Parathyroid adenoma (tissue), 2 donors: Measurements from ENCODE around the gene UCN2.
"Not testable (repeated sequence)": the region's sequence is repeated elsewhere in the genome, so short reads cannot be mapped to it uniquely, and the experiment has no call there.

Source experiments
- H2AFZ ChIP-seq: fragments of 300-600 bp; sonication (generic); one replicate; pipeline ENCODE4 v1.7.0; 2017; ENCODE audit warnings: antibody characterized with exemption, mild to moderate bottlenecking
- H3K27ac ChIP-seq: fragments of 300-600 bp; sonication (generic); one replicate; pipeline ENCODE4 v1.7.0; 2017
- H3K27me3 ChIP-seq: fragments of 300-600 bp; sonication (generic); one replicate; pipeline ENCODE4 v1.7.0; 2017; ENCODE audit warnings: low read length; ENCODE audit not compliant: control insufficient read depth, insufficient read depth
- H3K36me3 ChIP-seq: fragments of 300-600 bp; sonication (generic); one replicate; pipeline ENCODE4 v1.7.0; 2017; ENCODE audit warnings: low read length; ENCODE audit not compliant: control insufficient read depth, insufficient read depth
- H3K4me1 ChIP-seq: fragments of 300-600 bp; sonication (generic); one replicate; pipeline ENCODE4 v1.7.0; 2017; ENCODE audit warnings: control low read depth
- H3K4me2 ChIP-seq: fragments of 300-600 bp; sonication (generic); one replicate; pipeline ENCODE4 v1.7.0; 2017; ENCODE audit warnings: low read length
- H3K4me3 ChIP-seq: fragments of 300-600 bp; sonication (generic); one replicate; pipeline ENCODE4 v1.7.0; 2017; ENCODE audit warnings: low read depth, low read length
- H3K79me2 ChIP-seq: fragments of 300-600 bp; sonication (generic); one replicate; pipeline ENCODE4 v1.7.0; 2017; ENCODE audit warnings: control low read depth
- H3K9ac ChIP-seq: fragments of 300-600 bp; sonication (generic); one replicate; pipeline ENCODE4 v1.7.0; 2017; ENCODE audit warnings: mild to moderate bottlenecking
- H3K9me3 ChIP-seq: fragments of 300-600 bp; sonication (generic); one replicate; pipeline ENCODE4 v1.7.0; 2017; ENCODE audit warnings: low read length; ENCODE audit not compliant: control insufficient read depth
- CTCF ChIP-seq: fragments of 300-600 bp; sonication (generic); IDR thresholded peaks from one replicate; pipeline ENCODE4 v1.7.0; 2017; ENCODE audit warnings: antibody characterized with exemption, mild to moderate bottlenecking
- donor health status: primary hyperparathyroidism.

UCN2 gene

GRCh38 chr3:48535578-48535977, 28.0 kb downstream of the UCN2 start:
- no peak overlapping the region for H3K4me2 ChIP-seq
- H3K27me3 ChIP-seq: no peaks in the 10 kb centered on the region
- no peaks in the 10 kb centered on the region for H3K4me1 ChIP-seq
- no peak overlapping the region for H3K4me3 ChIP-seq
- no peak overlapping the region for H2AFZ ChIP-seq
- no peaks in the 10 kb centered on the region for H3K79me2 ChIP-seq
- TF ChIP-seq CTCF: no peak
- no peaks in the 10 kb centered on the region for H3K9me3 ChIP-seq
- H3K9ac ChIP-seq: no peak overlapping the region
- H3K27ac ChIP-seq: no peak overlapping the region
- H3K36me3 ChIP-seq: no peaks in the 10 kb centered on the region

- H3K4me1 ChIP-seq: no peaks in the 10 kb centered on the region
- no peak overlapping the region for H2AFZ ChIP-seq
- TF ChIP-seq CTCF: no peak
- no peak overlapping the region for H3K27ac ChIP-seq
- no peaks in the 10 kb centered on the region for H3K79me2 ChIP-seq
- no peak overlapping the region for H3K4me2 ChIP-seq
- H3K36me3 ChIP-seq: no peaks in the 10 kb centered on the region
- no peaks in the 10 kb centered on the region for H3K9me3 ChIP-seq
- H3K27me3 ChIP-seq: no peaks in the 10 kb centered on the region
- H3K4me3 ChIP-seq: no peak overlapping the region
- H3K9ac ChIP-seq: no peak overlapping the region
Measured at GRCh38 chr3:48532977-48533337, 30.6 kb downstream of the UCN2 start.

- Histone ChIP-seq H3K27ac (no peak overlapping the region), H3K4me1 (no peaks in the 10 kb centered on the region), H3K27me3 (no peaks in the 10 kb centered on the region), H2AFZ (no peak overlapping the region), H3K36me3 (no peaks in the 10 kb centered on the region), H3K9me3 (no peaks in the 10 kb centered on the region), H3K9ac (no peak overlapping the region), H3K4me2 (no peak overlapping the region), H3K4me3 (no peak overlapping the region), H3K79me2 (no peaks in the 10 kb centered on the region)
- TF ChIP-seq CTCF: no peak
Measured at GRCh38 chr3:48532271-48532976, 31.2 kb downstream of the UCN2 start.

GRCh38 chr3:48530701-48531100, 32.9 kb downstream of the UCN2 start:
- H3K36me3 ChIP-seq, H2AFZ ChIP-seq, H3K27ac ChIP-seq, H3K4me1 ChIP-seq, H3K79me2 ChIP-seq, H3K9ac ChIP-seq, H3K9me3 ChIP-seq, H3K27me3 ChIP-seq, H3K4me3 ChIP-seq, H3K4me2 ChIP-seq: not testable (repeated sequence)

GRCh38 chr3:48528754-48529153, 34.8 kb downstream of the UCN2 start:
- Histone ChIP-seq H3K9ac (no peak overlapping the region), H3K4me3 (no peak overlapping the region), H3K4me2 (no peak overlapping the region), H3K4me1 (no peaks in the 10 kb centered on the region), H3K27ac (no peak overlapping the region), H3K27me3 (no peaks in the 10 kb centered on the region), H2AFZ (no peak overlapping the region), H3K79me2 (no peaks in the 10 kb centered on the region), H3K36me3 (no peaks in the 10 kb centered on the region), H3K9me3 (no peaks in the 10 kb centered on the region)
- no peak for TF ChIP-seq CTCF
